H9 (cell line): ENCODE data around the gene DAPK1. TPM values are rescaled to one million over a fixed set of nuclear protein-coding genes. Genes with fewer than 3 reads are reported as not detected.
A peak's percentile ranks its signal among the peaks of the same experiment; 100 is the strongest.

Source experiments
- DNase-seq: peaks from one replicate; pipeline ENCODE4 v3.0.0-alpha.2; 2017
- H2AFZ ChIP-seq: one replicate; pipeline ENCODE4 v1.6.1; 2013; ENCODE audit warnings: mild to moderate bottlenecking, low read length, control low read depth, moderate library complexity
- H2AK5ac ChIP-seq: 2 replicates; pipeline ENCODE4 v1.6.1; 2013; ENCODE audit warnings: low read length, control low read depth, mixed read lengths; ENCODE audit not compliant: insufficient read length
- H2BK120ac ChIP-seq: one replicate; pipeline ENCODE4 v1.6.1; 2013; ENCODE audit warnings: low read depth, mild to moderate bottlenecking, low read length, control low read depth, inconsistent platforms; ENCODE audit not compliant: poor library complexity, severe bottlenecking
- H2BK12ac ChIP-seq: 2 replicates; pipeline ENCODE4 v1.6.1; 2013; ENCODE audit warnings: low read length, control low read depth, mixed read lengths, low read depth; ENCODE audit not compliant: insufficient read length
- H2BK15ac ChIP-seq: 2 replicates; pipeline ENCODE4 v1.6.1; 2013; ENCODE audit warnings: low read depth, low read length, control low read depth
- H2BK20ac ChIP-seq: one replicate; pipeline ENCODE4 v1.6.1; 2013; ENCODE audit warnings: low read depth, mild to moderate bottlenecking, low read length, control low read depth, inconsistent platforms; ENCODE audit not compliant: poor library complexity, severe bottlenecking
- H2BK5ac ChIP-seq: 2 replicates; pipeline ENCODE4 v1.6.1; 2013; ENCODE audit warnings: low read length, control low read depth, mixed read lengths; ENCODE audit not compliant: insufficient read length
- H3K14ac ChIP-seq: 2 replicates; pipeline ENCODE4 v1.6.1; 2013; ENCODE audit warnings: low read length, control low read depth; ENCODE audit not compliant: insufficient read depth
- H3K18ac ChIP-seq: 2 replicates; pipeline ENCODE4 v1.6.1; 2013; ENCODE audit warnings: low read depth, mild to moderate bottlenecking, mixed read lengths, low read length, control low read depth; ENCODE audit not compliant: insufficient read length
- H3K23ac ChIP-seq: 2 replicates; pipeline ENCODE4 v1.6.1; 2013; ENCODE audit warnings: low read length, control low read depth, mixed read lengths, low read depth; ENCODE audit not compliant: insufficient read length
- H3K23me2 ChIP-seq: 2 replicates; pipeline ENCODE4 v1.6.1; 2013; ENCODE audit warnings: low read depth, mild to moderate bottlenecking, mixed read lengths, low read length, control low read depth; ENCODE audit not compliant: insufficient read length, poor library complexity, severe bottlenecking
- H3K27ac ChIP-seq: 2 replicates; pipeline ENCODE4 v1.5.1; 2013; ENCODE audit warnings: low read length, control low read depth, mixed read lengths, low read depth; ENCODE audit not compliant: insufficient read length
- H3K27me3 ChIP-seq: 2 replicates; pipeline ENCODE4 v1.6.1; 2013; ENCODE audit warnings: low read length, control low read depth, inconsistent platforms; ENCODE audit not compliant: insufficient read depth
- H3K4ac ChIP-seq: 2 replicates; pipeline ENCODE4 v1.6.1; 2013; ENCODE audit warnings: low read depth, mild to moderate bottlenecking, control low read depth, inconsistent platforms, low read length, moderate library complexity
- H3K4me1 ChIP-seq: 2 replicates; pipeline ENCODE4 v1.6.1; 2013; ENCODE audit warnings: low read length, control low read depth, inconsistent platforms; ENCODE audit not compliant: insufficient read depth
- H3K4me2 ChIP-seq: 2 replicates; pipeline ENCODE4 v1.6.1; 2013; ENCODE audit warnings: low read length, control low read depth, mixed read lengths; ENCODE audit not compliant: insufficient read length, insufficient read depth
- H3K56ac ChIP-seq: 2 replicates; pipeline ENCODE4 v1.6.1; 2013; ENCODE audit warnings: low read depth, mild to moderate bottlenecking, mixed read lengths, low read length, control low read depth; ENCODE audit not compliant: insufficient read length
- H3K79me1 ChIP-seq: 2 replicates; pipeline ENCODE4 v1.6.1; 2013; ENCODE audit warnings: low read depth, mild to moderate bottlenecking, moderate library complexity, low read length, control low read depth, inconsistent platforms; ENCODE audit not compliant: insufficient read depth, poor library complexity, severe bottlenecking
- H3K79me2 ChIP-seq: 2 replicates; pipeline ENCODE4 v1.6.1; 2013; ENCODE audit warnings: low read length, control low read depth, inconsistent platforms; ENCODE audit not compliant: insufficient read depth
- H3K9ac ChIP-seq: 2 replicates; pipeline ENCODE4 v1.6.1; 2013; ENCODE audit warnings: low read length, control low read depth, mixed read lengths; ENCODE audit not compliant: insufficient read length; ENCODE audit errors: extremely low read depth
- H3K9me3 ChIP-seq: one replicate; pipeline ENCODE4 v1.6.1; 2013; ENCODE audit warnings: low read depth, low read length, inconsistent platforms; ENCODE audit not compliant: control insufficient read depth
- H3T11ph ChIP-seq: one replicate; pipeline ENCODE4 v1.6.1; 2013; ENCODE audit warnings: mild to moderate bottlenecking, low read length, control low read depth, inconsistent platforms
- H4K20me1 ChIP-seq: one replicate; pipeline ENCODE4 v1.6.1; 2013; ENCODE audit not compliant: control insufficient read depth, insufficient read length, insufficient read depth
- H4K5ac ChIP-seq: 2 replicates; pipeline ENCODE4 v1.6.1; 2013; ENCODE audit warnings: low read depth, mild to moderate bottlenecking, mixed read lengths, low read length, control low read depth; ENCODE audit not compliant: insufficient read length
- H4K8ac ChIP-seq: replicated peaks from 2 replicates; pipeline ENCODE4 v1.6.1; 2013; ENCODE audit warnings: low read length, control low read depth, mixed read lengths, low read depth; ENCODE audit not compliant: insufficient read length
- H4K91ac ChIP-seq: 2 replicates; pipeline ENCODE4 v1.6.1; 2013; ENCODE audit warnings: low read depth, mild to moderate bottlenecking, moderate library complexity, mixed read lengths, low read length, control low read depth; ENCODE audit not compliant: insufficient read length
- H3K27ac Mint-ChIP-seq, 3 experiments: 2 replicates in 2 of 3; 3 replicates in 1 of 3; pipeline ENCODE4 v1.8.0; 2020 to 2021; ENCODE audit warnings: mixed read lengths in 3 of 3, mild to moderate bottlenecking in 1 of 3, moderate library complexity in 1 of 3
- H3K27me3 Mint-ChIP-seq: 2 replicates; pipeline ENCODE4 v1.8.0; 2021; ENCODE audit warnings: low read depth, mild to moderate bottlenecking, moderate library complexity, mixed read lengths
- H3K36me3 Mint-ChIP-seq, 3 experiments: 2 replicates in 2 of 3; 3 replicates in 1 of 3; pipeline ENCODE4 v1.8.0; 2020 to 2021; ENCODE audit warnings: low read depth in 3 of 3, mixed read lengths in 3 of 3; ENCODE audit not compliant: insufficient read depth in 1 of 3
- H3K4me1 Mint-ChIP-seq, 2 experiments: 2 replicates each; pipeline ENCODE4 v1.8.0; 2020; ENCODE audit warnings: mixed read lengths in 2 of 2
- H3K4me3 Mint-ChIP-seq, 2 experiments: 2 replicates in 1 of 2; 3 replicates in 1 of 2; pipeline ENCODE4 v1.8.0; 2020 to 2021; ENCODE audit warnings: mild to moderate bottlenecking in 2 of 2, mixed read lengths in 2 of 2, moderate library complexity in 1 of 2
- H3K9me3 Mint-ChIP-seq, 2 experiments: 2 replicates in 1 of 2; 3 replicates in 1 of 2; pipeline ENCODE4 v1.8.0; 2020; ENCODE audit warnings: mild to moderate bottlenecking in 2 of 2, mixed read lengths in 2 of 2, moderate library complexity in 1 of 2
- CTCF ChIP-seq: fragments of 200-600 bp; sonication (generic); conservative IDR thresholded peaks from 3 replicates; pipeline ENCODE4 v1.8.0; 2021; ENCODE audit warnings: antibody characterized with exemption, mild to moderate bottlenecking
- WGBS: extraction: QIAGEN DNeasy Blood & Tissue Kit; methylation state at CpG from one replicate; pipeline ENCODE4 v1.1.7; 2013; ENCODE audit warnings: missing lambda C conversion rate, low lambda C conversion rate, mixed read lengths; ENCODE audit not compliant: insufficient read length; ENCODE audit errors: extremely low coverage; 5-methylcytosine and 5-hydroxymethylcytosine counted together
- total RNA-seq: library from RNA; stranded (reverse); gene quantifications from 2 replicates; pipeline ENCODE4 v1.2.1, GENCODE V29; 2021

The DAPK1 gene
- total RNA-seq, 1 experiment from 2014 or later = 79.4 TPM

GRCh38 chr9:87611776-87612175, 114.1 kb downstream of the DAPK1 start:
- H3K9me3 ChIP-seq = no peaks in the 10 kb centered on the region
- peak overlapping the region in 2 of 3 experiments; percentile 20 to 23; a peak in 1 of 7 replicates for H3K27ac Mint-ChIP-seq
- no peaks in the 10 kb centered on the region for H3K79me1 ChIP-seq
- H3K18ac ChIP-seq = no peak overlapping the region
- no peak overlapping the region for H2AFZ ChIP-seq
- no peak overlapping the region for H3K14ac ChIP-seq
- no peak overlapping the region for H3K4me2 ChIP-seq
- no peak overlapping the region for H3K9ac ChIP-seq
- H3K27me3 ChIP-seq = no peaks in the 10 kb centered on the region
- no peak overlapping the region for H2BK5ac ChIP-seq
- H3K4me1 ChIP-seq = no peaks in the 10 kb centered on the region; the same call in none of the 2 replicates
- DNase-seq = no peak
- H3K79me2 ChIP-seq = peaks cover 3% of the 10 kb centered on the region; the same call in 1 of the 2 replicates
- no peaks in the 10 kb centered on the region for H3K27me3 Mint-ChIP-seq
- no peak for TF ChIP-seq CTCF
- H3K23ac ChIP-seq = no peak overlapping the region
- H4K91ac ChIP-seq = no peak overlapping the region
- H3T11ph ChIP-seq = no peak overlapping the region
- H2BK20ac ChIP-seq = no peak overlapping the region
- H3K4ac ChIP-seq = no peak overlapping the region
- H3K23me2 ChIP-seq = no peaks in the 10 kb centered on the region
- H2AK5ac ChIP-seq = no peak overlapping the region
- H2BK120ac ChIP-seq = no peak overlapping the region
- no CpG with 5 or more reads among the region's 4 CpGs for WGBS
- H3K9me3 Mint-ChIP-seq = no peaks in the 10 kb centered on the region
- peaks cover 49 to 59% (median 55%) of the 10 kb centered on the region in 3 experiments for H3K36me3 Mint-ChIP-seq
- H4K5ac ChIP-seq = no peak overlapping the region
- H2BK15ac ChIP-seq = no peak overlapping the region
- peaks cover 65 to 70% of the 10 kb centered on the region in 2 experiments for H3K4me1 Mint-ChIP-seq
- no peak overlapping the region for H2BK12ac ChIP-seq
- no peak overlapping the region for H3K27ac ChIP-seq
- no peak overlapping the region for H4K8ac ChIP-seq
- H3K56ac ChIP-seq = no peak overlapping the region
- no peaks in the 10 kb centered on the region for H4K20me1 ChIP-seq
- H3K4me3 Mint-ChIP-seq = no peak overlapping the region
